Right lobe of liver (tissue), 6 donors: ENCODE measurements around the gene PHF5A. TPM values are rescaled to one million over a fixed set of nuclear protein-coding genes. Genes with fewer than 3 reads are reported as not detected.

Experiments used
- ATAC-seq, 4 donors: fragments of 200-7000 bp; cut with Tn5 transposase; one replicate each; pipeline ENCODE4 v1.9.1; 2020; ENCODE audit warnings: mild to moderate bottlenecking in 4 of 4, moderate library complexity in 4 of 4
- DNase-seq, 3 donors: peaks; one replicate each; pipeline ENCODE4 v3.0.0-alpha.2; 2020
- H3K27ac ChIP-seq, 3 donors: fragments of 200-600 bp; one replicate each; pipeline ENCODE4 v1.8.0; 2022
- H3K27me3 ChIP-seq, 2 donors: fragments of 200-600 bp; one replicate each; pipeline ENCODE4 v1.8.0; 2022
- H3K36me3 ChIP-seq, 4 donors: fragments of 200-600 bp; sonication (generic) in 1 of 4; one replicate each; pipeline versions ENCODE4 v1.5.1 to v1.8.0; 2017 to 2022; ENCODE audit warnings: control low read depth in 1 of 4
- H3K4me1 ChIP-seq, 4 donors: fragments of 200-600 bp; sonication (generic) in 1 of 4; one replicate each; pipeline versions ENCODE4 v1.5.1 to v1.8.0; 2017 to 2022; ENCODE audit warnings: control low read depth in 1 of 4
- H3K4me3 ChIP-seq, 3 donors: fragments of 200-600 bp; one replicate each; pipeline ENCODE4 v1.8.0; 2022
- H3K9me3 ChIP-seq, 4 donors: fragments of 200-600 bp; sonication (generic) in 1 of 4; one replicate each; pipeline versions ENCODE4 v1.5.1 to v1.8.0; 2017 to 2022; ENCODE audit warnings: control low read depth in 1 of 4
- CTCF ChIP-seq, 4 donors: fragments of 200-600 bp in 3 of 4; fragments of 450-650 bp in 1 of 4; IDR thresholded peaks; one replicate each; pipeline versions ENCODE4 v1.5.1 to v1.8.0; 2016 to 2022; ENCODE audit warnings: antibody characterized with exemption in 4 of 4, mild to moderate bottlenecking in 2 of 4
- POLR2A ChIP-seq: fragments of 450-650 bp; IDR thresholded peaks from one replicate; pipeline ENCODE4 v1.6.1; 2017; ENCODE audit warnings: antibody characterized with exemption, mild to moderate bottlenecking
- WGBS: methylation state at CpG from one replicate; pipeline ENCODE4 v1.1.6; 2018; ENCODE audit warnings: low coverage, low lambda C conversion rate; ENCODE audit not compliant: insufficient coverage; ENCODE audit errors: missing lambda C conversion rate; 5-methylcytosine and 5-hydroxymethylcytosine counted together
- intact Hi-C, 2 donors: fragments of 100-400 bp; cut with DNase I; formaldehyde crosslinking; loops; one replicate each; pipeline versions ENCODE4 v1.11.2 to v1.14.1; 2022
- total RNA-seq, 6 experiments: library from RNA; depleted of rRNA in 2 of 6; stranded (reverse); fragments of >200 nt in 2 of 6; fragmentation: NEBNext Ultra II Directional in 3 of 6; extraction: Animal tissue kit (Norgen Biotek cat#: 25700) in 3 of 6; gene quantifications; one replicate each; pipeline versions ENCODE4 v1.1.0 to v1.2.4, GENCODE V29; 2016 to 2023
- donor health status: DM: no; HTN: yes; CAD: no.
- donor health status: DM: no; HTN: no; CAD: no.
- donor health status: DM: no; HTN: no; CAD: no.
- donor health status: DM: no; HTN: yes; CAD: no.
- donor health status: DM: no; HTN: yes; CAD: no.

Gene PHF5A
- total RNA-seq, 6 experiments from 2014 or later = 12.1 to 20.7 (median 14.5) TPM

- H3K36me3 ChIP-seq = peaks cover 0 to 46% (median 16%) of the 10 kb centered on the region in 4 donors
- intact Hi-C loops = loop anchor here (10.0 kb wide), 2 partner anchors 49 to 59 kb away; partner anchors contain the start of genes ACO2 (in 1 of the 2) and PHF5A (in 1 of the 2)
- peaks cover 0 to 27% (median 11%) of the 10 kb centered on the region in 4 donors for H3K4me1 ChIP-seq
- no peak for ATAC-seq
- no peaks in the 10 kb centered on the region for H3K9me3 ChIP-seq
- no peaks in the 10 kb centered on the region for H3K27me3 ChIP-seq
- no peak for TF ChIP-seq CTCF (IDR thresholded peaks at IDR 0.05)
- no peak for TF ChIP-seq POLR2A
- WGBS = 91% methylated on average over 5 of the region's 5 CpGs
- no peak overlapping the region for H3K27ac ChIP-seq
- DNase-seq = no peak
- H3K4me3 ChIP-seq = no peak overlapping the region
Observed at GRCh38 chr22:41513391-41513790, 44.9 kb upstream of the PHF5A start.

- TF ChIP-seq CTCF (IDR thresholded peaks at IDR 0.05) (no peak), POLR2A (no peak)
- intact Hi-C loops = loop anchor here (10.0 kb wide), 2 partner anchors 48 to 58 kb away; partner anchors contain the start of genes ACO2 (in 1 of the 2) and PHF5A (in 1 of the 2)
- Histone ChIP-seq H3K36me3 (peaks cover 0 to 48% (median 18%) of the 10 kb centered on the region in 4 donors), H3K27me3 (no peaks in the 10 kb centered on the region), H3K4me3 (no peak overlapping the region), H3K9me3 (no peaks in the 10 kb centered on the region), H3K27ac (peak overlapping the region in 1 of 3 donors; percentile 12), H3K4me1 (peaks cover 0 to 27% (median 11%) of the 10 kb centered on the region in 4 donors)
- ATAC-seq = peak; percentile 69 to 79 (median 70)
- DNase-seq = peak in 1 of 3 donors; percentile 81
- 53% methylated on average over 12 of the region's 17 CpGs for WGBS
Observed at GRCh38 chr22:41512421-41513194, 44.1 kb upstream of the PHF5A start.

- Histone ChIP-seq H3K27ac (peak overlapping the region in 1 of 3 donors; percentile 12), H3K4me1 (peaks cover 0 to 27% (median 11%) of the 10 kb centered on the region in 4 donors), H3K27me3 (no peaks in the 10 kb centered on the region), H3K36me3 (peaks cover 0 to 44% (median 18%) of the 10 kb centered on the region in 4 donors), H3K4me3 (no peak overlapping the region), H3K9me3 (no peaks in the 10 kb centered on the region)
- no CpG with 5 or more reads among the region's 2 CpGs for WGBS
- intact Hi-C loops = loop anchor here (10.0 kb wide), 2 partner anchors 47 to 57 kb away; partner anchors contain the start of genes ACO2 (in 1 of the 2) and PHF5A (in 1 of the 2)
- ATAC-seq (peak in 3 of 4 donors; percentile 49 to 59 (median 52)), DNase-seq (peak in 1 of 3 donors; percentile 49)
- TF ChIP-seq CTCF (IDR thresholded peaks at IDR 0.05) (no peak), POLR2A (no peak)
Observed at GRCh38 chr22:41511521-41511968, 43.1 kb upstream of the PHF5A start.

- H3K27ac ChIP-seq = no peak overlapping the region
- no peaks in the 10 kb centered on the region for H3K27me3 ChIP-seq
- H3K4me1 ChIP-seq = peaks cover 0 to 27% (median 11%) of the 10 kb centered on the region in 4 donors
- H3K9me3 ChIP-seq = no peaks in the 10 kb centered on the region
- H3K36me3 ChIP-seq = peaks cover 0 to 35% (median 17%) of the 10 kb centered on the region in 4 donors
- no peak overlapping the region for H3K4me3 ChIP-seq
- ATAC-seq (no peak), DNase-seq (peak in 1 of 3 donors; percentile 37)
- WGBS = no CpG with 5 or more reads among the region's 12 CpGs
- intact Hi-C loops = no loop called here
- TF ChIP-seq CTCF (IDR thresholded peaks at IDR 0.05) (no peak), POLR2A (no peak)
Observed at GRCh38 chr22:41508770-41509170, 40.3 kb upstream of the PHF5A start.
